Activated CD4-positive, CD25-positive, alpha-beta regulatory T cell (primary cell): Measurements from ENCODE around the gene RNASE13.
"Not testable (repeated sequence)": the region's sequence is repeated elsewhere in the genome, so short reads cannot be mapped to it uniquely, and the experiment has no call there.

Experiments
- DNase-seq, 4 experiments: peaks; one replicate each; lab custom pipeline; 2025; lab: John Stamatoyannopoulos, UW

Gene RNASE13

GRCh38 chr14:21042918-21043317 lies 8.3 kb upstream of the RNASE13 start:
- no peak for DNase-seq

DNA sequence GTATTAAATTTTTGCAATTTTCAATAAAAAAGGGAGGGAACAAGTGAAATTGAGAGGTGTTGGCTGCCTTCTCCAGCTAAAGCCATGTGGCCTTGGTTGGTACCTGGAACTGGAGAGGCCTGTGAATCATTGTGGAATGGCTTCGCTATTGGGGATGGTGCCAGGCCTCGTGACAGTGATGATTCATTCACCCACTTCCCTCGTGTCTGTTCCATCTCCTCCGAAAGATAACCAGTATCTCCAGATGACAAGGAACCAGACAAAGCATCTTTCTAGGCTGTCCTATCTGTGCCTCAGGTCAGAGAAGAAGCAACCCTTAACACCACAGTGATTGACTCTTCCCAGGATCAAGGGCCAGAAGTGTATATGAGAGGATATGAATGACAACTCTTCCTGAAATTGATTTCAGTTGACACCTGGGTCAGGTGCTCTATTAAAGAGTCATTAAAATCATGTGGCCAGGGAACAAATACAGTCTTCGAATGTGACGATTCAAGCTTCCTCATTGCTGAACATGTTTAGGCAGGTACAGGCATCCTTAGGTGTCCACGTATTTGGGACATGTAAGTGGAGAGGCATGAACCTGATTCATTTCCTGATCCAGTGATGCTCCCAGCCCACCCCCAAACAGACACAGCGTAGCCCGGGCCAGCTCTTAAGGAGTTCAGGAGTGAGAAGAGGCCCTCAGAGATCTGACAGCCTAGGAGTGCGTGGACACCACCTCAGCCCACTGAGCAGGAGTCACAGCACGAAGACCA lies 7.2 kb upstream of the RNASE13 start, which contains the start of gene RNASE7:
RNASE7 (plus strand) TSS at position 687 of the 758 bp plus-strand sequence. CDS start 631 bp downstream, outside the sequence.
- DNase-seq: no peak

DNA sequence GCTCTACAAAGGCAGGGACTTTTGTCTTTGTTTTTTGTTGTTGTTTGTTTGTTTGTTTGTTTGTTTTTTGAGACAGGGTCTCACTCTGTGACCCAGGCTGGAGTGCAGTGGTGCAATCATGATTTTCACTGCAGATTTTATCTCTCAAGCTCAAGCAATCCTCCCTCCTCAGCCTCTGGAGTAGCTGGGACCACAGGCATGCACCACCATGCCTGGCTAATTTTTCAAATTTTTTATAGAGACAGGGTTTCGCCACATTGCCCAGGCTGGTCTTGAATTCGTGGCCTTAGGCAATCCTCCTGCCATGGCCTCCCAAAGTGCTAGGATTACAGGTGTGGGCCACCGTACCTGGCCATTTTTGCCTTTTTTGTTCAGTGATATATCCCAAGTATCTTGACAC lies 6.3 kb upstream of the RNASE13 start:
- not testable (repeated sequence) for DNase-seq

DNA sequence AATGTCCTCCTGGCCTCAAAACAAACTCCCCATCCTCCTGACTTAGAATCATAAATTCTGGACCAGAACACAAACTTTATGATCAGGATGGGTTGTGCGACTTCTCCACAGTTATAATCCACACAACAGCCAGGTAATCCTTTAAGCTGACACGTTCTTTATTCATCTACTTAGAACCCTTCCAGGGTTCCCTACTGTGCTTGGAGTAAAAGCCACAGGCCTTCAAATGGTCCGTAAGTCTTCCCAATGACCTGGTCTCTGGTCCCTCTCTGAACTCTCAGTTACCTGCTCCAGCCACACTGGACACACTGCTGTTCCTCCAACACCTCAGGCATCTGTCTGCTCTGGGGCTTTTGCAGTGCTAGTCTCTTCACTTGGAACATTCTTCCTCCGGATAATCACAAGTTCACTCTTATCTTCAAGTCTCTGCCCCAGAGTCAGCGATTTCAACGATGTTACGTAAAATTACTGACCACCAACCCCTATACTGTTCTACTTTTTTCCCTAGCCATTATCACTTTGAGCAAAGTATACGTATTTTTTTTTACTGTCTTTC lies 5.8 kb upstream of the RNASE13 start:
- DNase-seq: no peak

- DNase-seq: no peak
These were observed 5.2 kb upstream of the RNASE13 start for GRCh38 chr14:21039585-21040369.

DNA sequence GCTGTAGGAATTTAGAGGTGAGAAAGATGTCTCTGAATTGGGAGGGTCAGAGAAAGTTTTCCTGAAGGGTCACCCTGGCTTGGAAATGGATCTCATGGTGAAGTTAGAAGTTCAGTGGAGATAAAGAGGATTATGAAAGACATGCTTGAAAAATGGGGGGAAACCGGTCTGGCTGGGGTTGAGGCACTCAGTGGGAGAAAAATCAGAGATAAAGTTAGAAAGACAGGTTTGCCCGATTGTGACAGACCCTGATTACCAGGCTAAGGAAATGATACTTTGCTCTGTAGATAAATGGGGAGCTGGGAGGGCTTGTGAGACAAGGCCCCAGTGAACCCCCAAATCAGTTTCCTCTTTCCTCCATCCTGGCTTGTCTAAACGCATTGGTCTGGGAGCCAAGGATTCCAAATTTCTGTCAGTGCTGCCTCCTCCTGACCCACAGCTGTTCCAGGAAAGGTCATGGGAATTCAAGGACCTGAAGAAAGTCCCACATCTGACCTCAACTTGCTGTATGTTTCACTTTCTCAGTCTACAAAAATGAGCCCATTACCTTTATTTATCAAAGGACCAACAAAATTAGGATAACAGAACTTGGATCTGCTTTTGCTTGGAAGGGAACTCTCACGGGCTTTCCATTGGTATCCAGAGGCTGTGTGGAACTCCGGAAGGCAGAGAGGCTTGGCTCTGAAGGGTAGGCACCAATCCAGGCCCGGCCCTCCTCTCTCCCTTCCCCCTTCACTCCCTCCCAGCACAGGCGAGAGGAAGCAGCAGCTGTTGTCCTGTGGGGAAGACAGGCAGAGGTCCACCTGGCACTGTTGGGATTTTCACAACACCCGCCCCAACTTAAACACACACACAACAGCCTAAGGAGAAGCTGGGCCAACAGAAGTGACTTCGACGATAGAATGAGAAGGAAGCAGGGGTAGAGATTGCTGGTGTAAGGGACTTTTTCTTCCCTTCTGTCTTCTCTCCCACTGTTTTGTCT lies 4.1 kb upstream of the RNASE13 start:
- DNase-seq: no peak

DNA sequence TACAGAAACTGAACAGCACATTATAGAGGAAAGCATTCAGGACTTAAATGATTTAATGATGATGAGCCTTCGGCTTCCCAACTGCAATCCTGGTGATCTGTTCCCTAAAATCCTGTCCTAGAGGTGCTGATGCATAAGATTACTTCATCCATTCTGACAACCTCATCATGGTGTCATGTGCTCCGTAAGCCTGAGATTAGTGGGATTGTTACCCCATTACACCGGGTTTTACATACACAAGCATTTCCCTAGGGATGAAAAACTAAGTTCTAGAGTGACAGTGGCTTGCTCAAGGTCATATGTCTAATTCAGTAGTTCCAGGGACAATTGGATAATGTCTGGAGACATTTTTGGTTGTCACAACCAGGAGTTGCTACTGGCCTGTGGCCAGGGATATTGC lies 2.5 kb upstream of the RNASE13 start:
- DNase-seq: no peak

DNA sequence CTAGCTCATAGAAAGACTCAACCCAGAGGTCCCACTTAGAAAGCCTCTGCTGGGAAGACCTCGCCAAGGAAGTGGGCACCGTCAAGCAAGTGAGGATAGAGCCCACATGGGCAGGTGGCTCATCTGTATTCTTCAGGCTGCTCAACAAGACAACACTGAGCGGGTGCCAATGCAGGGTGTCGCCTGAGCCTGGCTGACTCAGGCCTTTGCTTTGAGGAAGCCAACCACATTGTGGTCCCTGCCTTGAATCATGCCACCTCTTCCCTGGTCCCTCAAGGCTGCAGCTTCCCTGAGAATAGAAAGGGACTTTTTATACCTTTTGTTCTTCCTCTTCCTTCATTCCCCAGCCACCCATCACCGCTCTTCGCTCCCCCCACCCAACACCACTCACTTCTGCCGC lies 2.1 kb upstream of the RNASE13 start:
- DNase-seq: no peak

DNA sequence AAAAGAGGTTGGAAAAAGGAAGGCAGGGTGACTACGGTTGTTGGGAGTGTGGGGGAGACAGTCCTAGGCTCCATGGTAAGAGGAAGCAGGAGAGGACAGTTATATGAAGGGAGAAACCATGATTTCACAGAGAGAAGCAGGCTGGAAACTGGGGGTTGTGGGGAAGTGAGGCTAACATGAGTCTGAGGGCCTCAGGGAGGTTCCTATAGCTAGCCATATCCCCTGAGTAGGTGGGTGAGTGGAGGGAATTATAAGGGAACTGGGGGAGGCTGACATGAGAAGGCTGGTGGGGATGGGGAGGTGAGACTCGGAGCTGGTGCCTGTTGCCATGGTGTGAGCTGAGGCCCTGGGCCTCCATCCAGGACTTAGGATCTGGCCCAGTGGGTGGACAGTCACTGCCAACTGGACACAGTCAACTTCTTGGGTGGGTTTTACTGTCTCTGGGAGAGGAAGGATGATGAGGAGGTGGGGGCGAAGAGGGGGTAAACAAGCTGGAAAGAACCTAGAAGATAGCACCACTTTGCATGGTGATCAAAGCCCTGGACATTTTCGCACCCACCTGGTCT lies 1.4 kb downstream of the RNASE13 start:
- no peak for DNase-seq

- DNase-seq: no peak
These were observed 2.1 kb downstream of the RNASE13 start for GRCh38 chr14:21032326-21033132.

DNA sequence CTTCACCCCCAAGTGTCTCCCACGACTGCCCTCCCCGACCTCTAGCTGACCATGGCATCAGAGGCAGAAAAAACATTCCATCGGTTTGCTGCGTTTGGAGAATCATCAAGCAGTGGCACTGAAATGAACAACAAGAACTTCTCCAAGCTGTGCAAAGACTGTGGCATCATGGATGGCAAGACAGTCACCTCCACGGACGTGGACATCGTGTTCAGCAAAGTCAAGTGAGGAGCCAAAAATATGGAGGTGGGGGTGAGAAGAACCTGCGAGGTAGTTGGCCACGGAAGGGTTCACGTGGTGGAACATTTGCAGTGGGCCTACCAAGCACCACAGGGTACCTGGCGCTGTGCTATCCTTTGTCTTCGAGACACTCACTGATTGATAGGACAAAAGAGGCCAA lies 4.1 kb downstream of the RNASE13 start:
- DNase-seq: no peak

- DNase-seq: no peak
These were observed 4.7 kb downstream of the RNASE13 start, which contains the start of gene TPPP2 for GRCh38 chr14:21029917-21030316. TSS of gene TPPP2 (plus strand) at chr14:21030217. CDS start at chr14:21030582, 365 bp downstream.

GRCh38 chr14:21026988-21027315 lies 7.7 kb downstream of the RNASE13 start:
- DNase-seq: no peak

GRCh38 chr14:21026274-21026987 lies 8.2 kb downstream of the RNASE13 start:
- DNase-seq: no peak

DNA sequence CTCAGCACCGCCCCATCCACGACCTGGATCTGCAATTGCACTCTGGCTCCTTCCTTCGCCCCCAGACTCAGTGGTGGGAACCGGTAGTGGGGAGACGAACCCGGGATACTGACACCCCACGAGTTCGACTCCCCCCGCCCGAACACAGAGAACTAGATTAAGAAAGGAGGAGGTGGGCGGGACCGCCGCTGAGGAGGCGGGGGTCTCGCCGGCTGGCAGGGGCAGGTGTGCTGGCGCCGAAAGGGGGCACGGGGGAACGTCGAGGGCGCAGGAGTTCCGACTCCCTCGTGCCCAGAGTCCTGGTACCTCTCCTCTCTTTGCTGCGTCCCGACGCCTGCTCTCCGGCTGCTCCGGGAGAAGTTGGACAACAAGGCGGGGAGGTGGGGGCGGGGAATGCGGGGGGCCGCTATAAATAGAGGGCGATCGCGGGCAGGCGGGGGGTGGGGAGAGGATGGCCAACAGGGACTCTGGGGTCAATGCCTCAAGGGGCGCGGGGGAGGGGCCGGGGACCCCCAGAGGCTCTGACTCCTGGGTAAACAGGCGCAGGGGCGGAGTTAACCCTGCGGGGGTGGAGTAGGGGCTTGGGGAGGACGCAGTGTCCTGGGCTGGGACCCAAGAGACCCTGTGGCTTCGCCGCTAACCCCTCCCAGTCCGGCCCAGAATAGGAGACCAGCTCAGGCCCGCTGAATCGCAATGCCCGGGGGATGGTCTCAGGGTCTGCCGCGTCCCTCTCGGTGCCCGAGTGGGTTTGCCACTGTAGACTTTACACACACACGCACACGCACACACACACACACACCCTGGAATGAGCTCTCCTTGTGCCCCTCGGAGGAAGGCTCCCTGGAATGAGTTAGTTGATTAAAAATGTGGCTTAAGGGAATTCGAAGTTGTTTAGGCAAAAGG lies 9.0 kb downstream of the RNASE13 start:
- DNase-seq: no peak

- peak; percentile 25 to 69 (median 48) for DNase-seq
These were observed 9.8 kb downstream of the RNASE13 start, which contains the start of gene NDRG2 for GRCh38 chr14:21024585-21025370. TSS of gene NDRG2 (minus strand) at chr14:21025061. CDS start at chr14:21023315, 1,746 bp downstream.

DNA sequence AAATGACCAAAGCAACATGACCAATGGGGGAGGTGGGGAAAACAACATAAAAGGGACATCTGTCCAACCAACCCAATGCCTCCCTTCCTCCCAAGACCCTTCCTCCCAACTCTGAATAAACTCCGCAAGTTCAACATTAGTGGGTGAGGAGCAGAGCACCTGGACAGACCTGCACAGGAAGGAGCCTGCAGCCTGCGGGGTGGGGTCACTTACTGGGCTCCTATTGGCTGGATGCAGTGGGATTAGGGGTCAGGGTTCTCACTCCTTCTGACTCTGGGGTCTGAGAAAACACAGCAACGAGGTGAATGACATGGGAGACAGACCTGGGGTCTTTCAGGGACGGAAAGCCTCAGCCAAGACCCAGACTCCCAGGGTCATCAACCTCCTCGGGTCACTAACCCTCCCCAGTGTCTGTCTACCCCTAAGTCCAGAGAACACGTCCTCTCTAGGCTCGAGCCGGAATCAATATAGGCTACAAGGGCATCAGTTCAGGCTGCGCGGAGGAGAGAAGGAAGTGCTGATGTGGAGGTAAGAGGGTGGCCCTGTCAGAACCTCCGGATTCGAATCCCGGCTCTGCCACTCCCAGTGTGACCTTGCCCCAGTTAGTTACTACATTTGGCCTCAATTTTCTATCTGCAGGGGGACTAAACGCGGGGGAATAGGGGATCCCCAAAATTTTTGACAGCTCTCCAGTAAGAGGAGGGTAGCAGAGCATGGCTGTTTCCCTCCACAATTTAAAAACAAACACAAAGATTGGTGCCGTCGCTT lies 10.6 kb downstream of the RNASE13 start:
- DNase-seq: no peak
